ENCODE data around the gene MAGEA2.
"Not testable (repeated sequence)": the region's sequence is repeated elsewhere in the genome, so short reads cannot be mapped to it uniquely, and the experiment has no call there.

MAGEA2 gene

DNA sequence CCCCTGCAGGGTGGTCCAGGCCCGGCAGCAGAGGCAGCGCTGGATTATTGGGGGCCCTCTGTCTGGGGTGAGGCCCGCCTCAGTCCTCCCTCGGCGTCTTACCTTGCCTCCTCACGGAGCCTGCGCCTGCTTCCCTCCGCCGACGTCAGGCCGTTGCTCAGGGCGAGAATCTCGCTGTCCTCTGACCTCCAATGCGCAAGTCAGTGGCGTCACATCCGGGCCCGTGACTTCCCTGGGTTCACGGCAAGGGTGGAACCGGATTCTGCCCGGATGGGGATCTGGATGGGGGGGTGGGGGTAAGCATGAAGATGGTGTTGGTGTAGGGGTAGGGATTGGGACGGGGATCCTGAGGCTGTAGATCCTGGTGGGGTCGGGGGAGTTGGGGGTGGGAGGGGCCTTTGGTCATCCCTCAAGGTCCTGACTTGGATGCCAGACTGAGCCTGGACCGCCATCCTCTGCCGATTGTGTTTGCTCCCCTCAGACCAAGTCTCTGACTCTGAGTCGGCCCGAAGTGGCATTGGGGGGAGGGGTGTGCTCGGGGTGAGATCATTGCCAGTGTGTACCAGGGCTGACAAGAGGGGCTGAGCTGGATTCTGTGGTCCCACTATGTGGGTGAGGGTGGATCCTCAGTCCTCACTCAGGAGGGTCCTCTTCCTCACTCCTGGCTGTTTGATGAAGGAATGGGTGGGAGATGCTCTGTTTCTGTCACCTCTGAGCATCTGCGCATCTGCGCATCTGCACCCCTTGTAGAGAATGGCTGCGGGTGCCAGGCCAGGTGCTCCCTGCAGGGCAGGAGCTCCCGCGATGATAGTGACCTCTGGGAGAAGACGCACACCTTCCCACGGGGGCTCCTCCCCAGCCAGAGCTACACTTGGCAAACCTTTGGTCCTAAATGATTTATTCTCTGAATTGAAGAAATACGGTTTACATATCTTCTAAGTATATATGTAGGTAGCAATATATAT is at the start of gene MAGEA2:
MAGEA2 (minus strand) TSS at position 157 of the 965 bp plus-strand sequence. CDS start 2,479 bp downstream, outside the sequence.
- DNase-seq (ENCODE audit: extremely low spot score); POLR2A ChIA-PET; CTCF ChIA-PET: not testable (repeated sequence)

DNA sequence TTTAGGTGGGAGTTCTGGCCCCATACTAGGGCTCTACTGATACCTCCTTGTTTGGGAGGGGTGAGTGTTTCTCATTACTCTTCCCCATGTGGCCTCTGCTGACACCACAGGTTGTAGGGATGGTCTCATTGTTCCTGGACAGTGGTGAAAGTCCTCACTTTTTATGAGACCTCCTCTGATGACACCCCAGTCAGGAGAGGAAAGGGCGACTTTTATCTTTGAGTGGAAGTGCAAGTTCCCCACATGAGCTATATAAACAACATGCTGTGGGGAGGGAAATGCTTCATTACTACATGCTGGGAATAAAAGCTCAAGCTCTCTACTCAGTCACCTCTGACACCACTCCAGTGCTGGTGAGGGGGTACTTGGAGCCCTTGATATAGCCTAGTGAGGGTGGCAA is 45.3 kb upstream of the MAGEA2 start:
- no peak for DNase-seq (ENCODE audit: extremely low spot score)
- CTCF ChIA-PET, result interaction anchor here (0.6 kb wide), 1 partner anchor 1120 kb away, joined by 3 read pairs; no protein-coding TSS in a partner anchor
- POLR2A ChIA-PET, result no interaction called here
- TF ChIP-seq SP1 (IDR thresholded peaks at IDR 0.05) (no peak), L3MBTL2 (conservative IDR thresholded peaks at IDR 0.05) (no peak), ARNT (IDR thresholded peaks at IDR 0.05) (no peak), FOXA1 (IDR thresholded peaks at IDR 0.05) (no peak), BHLHE40 (IDR thresholded peaks at IDR 0.05; ENCODE audit: borderline replicate concordance) (no peak), ZNF384 (IDR thresholded peaks at IDR 0.05) (no peak), SUZ12 (IDR thresholded peaks at IDR 0.05) (no peak), CTBP1 (IDR thresholded peaks at IDR 0.05; ENCODE audit: borderline replicate concordance) (no peak), NFRKB (IDR thresholded peaks at IDR 0.05) (no peak), ELF4 (IDR thresholded peaks at IDR 0.05) (no peak), TARDBP (IDR thresholded peaks at IDR 0.05) (no peak), HDGF (IDR thresholded peaks at IDR 0.05; ENCODE audit: borderline replicate concordance) (no peak), PKNOX1 (IDR thresholded peaks at IDR 0.05) (no peak), FOXM1 (IDR thresholded peaks at IDR 0.05; ENCODE audit: borderline replicate concordance) (no peak), FOXK2 (IDR thresholded peaks at IDR 0.05) (no peak), LEF1 (IDR thresholded peaks at IDR 0.05; ENCODE audit: borderline replicate concordance) (no peak)

- CTCF ChIA-PET; DNase-seq (ENCODE audit: extremely low spot score); POLR2A ChIA-PET: not testable (repeated sequence)
Measured at GRCh38 chrX:152787062-152787461, 33.4 kb upstream of the MAGEA2 start.

GRCh38 chrX:152769549-152770289 is 16.1 kb upstream of the MAGEA2 start, which contains the start of gene MAGEA6:
TSS of gene MAGEA6 (minus strand) at chrX:152769689. CDS start at chrX:152767650, 2,039 bp downstream.
- POLR2A ChIA-PET; CTCF ChIA-PET; DNase-seq (ENCODE audit: extremely low spot score): not testable (repeated sequence)

DNA sequence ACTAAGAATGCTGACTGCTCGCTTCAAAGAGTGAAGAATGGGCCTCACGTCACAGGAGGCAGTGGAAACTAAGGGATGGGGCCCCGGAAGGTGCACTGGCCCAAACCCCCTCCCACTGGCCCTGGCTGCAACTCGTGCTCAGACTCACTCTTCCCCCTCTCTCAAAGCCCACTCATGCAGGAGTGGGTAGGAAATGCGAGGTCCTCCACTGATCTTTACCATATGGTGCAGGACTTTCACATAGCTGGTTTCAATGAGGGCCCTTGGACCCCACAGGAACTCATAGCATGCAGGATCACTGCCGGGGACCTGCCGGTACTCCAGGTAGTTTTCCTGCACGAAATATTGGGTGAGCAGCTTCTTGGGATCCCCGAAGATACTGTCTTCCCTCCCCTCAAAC is 12.9 kb upstream of the MAGEA2 start:
- CTCF ChIA-PET; DNase-seq (ENCODE audit: extremely low spot score); POLR2A ChIA-PET: not testable (repeated sequence)

DNA sequence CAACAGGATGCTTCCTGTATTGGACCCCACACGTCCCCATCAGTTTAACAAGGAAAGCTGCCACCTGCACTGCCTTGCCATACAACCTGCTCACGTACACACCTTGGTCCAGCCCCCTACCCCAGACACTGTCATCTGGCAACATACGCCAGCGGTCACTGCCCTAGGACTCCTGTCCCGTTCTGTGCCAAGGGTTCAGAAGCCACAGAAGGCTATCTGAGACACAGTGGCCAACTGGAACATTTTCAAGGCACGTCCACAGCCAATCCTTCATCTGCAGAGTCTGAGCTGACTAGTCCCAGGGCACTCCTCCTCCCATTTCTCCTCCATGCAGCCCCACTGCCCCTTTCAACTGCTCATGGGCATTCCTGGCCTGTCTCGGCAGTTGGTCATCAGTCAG is 7.9 kb upstream of the MAGEA2 start:
- CTCF ChIA-PET; DNase-seq (ENCODE audit: extremely low spot score); POLR2A ChIA-PET: not testable (repeated sequence)

- POLR2A ChIA-PET; CTCF ChIA-PET; DNase-seq (ENCODE audit: extremely low spot score): not testable (repeated sequence)
Measured at GRCh38 chrX:152759544-152759943, 5.9 kb upstream of the MAGEA2 start.

DNA sequence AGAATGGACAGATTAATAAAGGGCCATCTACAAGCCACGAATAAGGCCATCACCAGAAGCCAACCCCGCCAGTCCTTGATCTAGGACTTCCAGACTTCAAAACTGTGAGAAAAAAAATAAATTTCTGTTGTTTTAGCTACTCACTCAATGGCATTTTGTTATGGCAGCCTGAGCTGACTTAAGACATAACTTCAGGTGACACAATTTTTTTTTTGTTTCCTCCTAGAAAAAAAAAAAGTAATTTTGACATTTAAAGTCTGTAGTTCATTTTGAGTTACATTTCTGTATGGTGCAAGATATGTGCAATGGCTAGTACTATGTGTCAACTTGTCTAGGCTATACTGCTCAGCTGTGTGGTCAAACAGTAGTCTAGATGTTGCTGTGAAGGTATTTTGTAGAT is 5.3 kb upstream of the MAGEA2 start, which contains the start of gene CSAG3:
CSAG3 (plus strand) TSS at position 301 of the 400 bp plus-strand sequence.
- CTCF ChIA-PET; POLR2A ChIA-PET; DNase-seq (ENCODE audit: extremely low spot score): not testable (repeated sequence)

DNA sequence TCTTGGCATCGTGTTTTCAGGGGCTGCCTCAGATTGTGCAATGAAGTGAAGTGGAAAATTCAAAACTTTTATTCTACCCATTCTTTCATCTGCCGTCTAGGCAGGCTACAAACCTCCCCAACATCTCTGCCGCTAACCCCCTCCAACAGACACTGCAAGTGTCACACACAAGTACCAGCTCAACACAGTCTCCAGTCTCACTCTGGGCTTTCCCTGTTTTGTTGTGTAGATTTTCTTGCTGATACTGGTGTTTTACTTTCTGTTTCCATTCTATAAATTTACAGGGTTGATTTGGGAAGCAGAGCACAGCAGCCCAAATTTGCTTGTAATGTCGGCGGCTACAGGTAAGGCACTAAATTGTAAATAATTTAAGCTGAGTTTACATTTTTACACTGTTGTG is 1.2 kb upstream of the MAGEA2 start:
- POLR2A ChIA-PET; DNase-seq (ENCODE audit: extremely low spot score); CTCF ChIA-PET: not testable (repeated sequence)

- POLR2A ChIA-PET, result no interaction called here
- TF ChIP-seq SUZ12 (IDR thresholded peaks at IDR 0.05), result no peak
- TF ChIP-seq FOXA1 (IDR thresholded peaks at IDR 0.05), result no peak
- no peak for TF ChIP-seq ARNT (IDR thresholded peaks at IDR 0.05)
- no peak for TF ChIP-seq BHLHE40 (IDR thresholded peaks at IDR 0.05; ENCODE audit: borderline replicate concordance)
- no peak for TF ChIP-seq PKNOX1 (IDR thresholded peaks at IDR 0.05)
- TF ChIP-seq NFRKB (IDR thresholded peaks at IDR 0.05), result no peak
- no peak for TF ChIP-seq LEF1 (IDR thresholded peaks at IDR 0.05; ENCODE audit: borderline replicate concordance)
- no peak for TF ChIP-seq L3MBTL2 (conservative IDR thresholded peaks at IDR 0.05)
- no peak for TF ChIP-seq SP1 (IDR thresholded peaks at IDR 0.05)
- TF ChIP-seq ELF4 (IDR thresholded peaks at IDR 0.05), result no peak
- TF ChIP-seq CTBP1 (IDR thresholded peaks at IDR 0.05; ENCODE audit: borderline replicate concordance), result no peak
- TF ChIP-seq FOXK2 (IDR thresholded peaks at IDR 0.05), result no peak
- no peak for TF ChIP-seq TARDBP (IDR thresholded peaks at IDR 0.05)
- no peak for TF ChIP-seq FOXM1 (IDR thresholded peaks at IDR 0.05; ENCODE audit: borderline replicate concordance)
- TF ChIP-seq HDGF (IDR thresholded peaks at IDR 0.05; ENCODE audit: borderline replicate concordance), result no peak
- TF ChIP-seq ZNF384 (IDR thresholded peaks at IDR 0.05), result no peak
- CTCF ChIA-PET, result no interaction called here
Measured at GRCh38 chrX:152738560-152738959, 15.1 kb downstream of the MAGEA2 start.

DNA sequence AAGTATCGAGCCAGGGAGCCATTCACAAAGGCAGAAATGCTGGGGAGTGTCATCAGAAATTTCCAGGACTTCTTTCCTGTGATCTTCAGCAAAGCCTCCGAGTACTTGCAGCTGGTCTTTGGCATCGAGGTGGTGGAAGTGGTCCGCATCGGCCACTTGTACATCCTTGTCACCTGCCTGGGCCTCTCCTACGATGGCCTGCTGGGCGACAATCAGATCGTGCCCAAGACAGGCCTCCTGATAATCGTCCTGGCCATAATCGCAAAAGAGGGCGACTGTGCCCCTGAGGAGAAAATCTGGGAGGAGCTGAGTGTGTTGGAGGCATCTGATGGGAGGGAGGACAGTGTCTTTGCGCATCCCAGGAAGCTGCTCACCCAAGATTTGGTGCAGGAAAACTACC is 17.1 kb downstream of the MAGEA2 start:
- POLR2A ChIA-PET; DNase-seq (ENCODE audit: extremely low spot score); CTCF ChIA-PET: not testable (repeated sequence)

More at GRCh38 chrX:152738560-152738959, 15.1 kb downstream of the MAGEA2 start:
- no peak for DNase-seq (ENCODE audit: extremely low spot score)
